UCSD-AML1 (cell line): ENCODE measurements around the gene CFAP77.

Experiments used
- DNase-seq: peaks from one replicate; lab custom pipeline; 2025; ENCODE audit not compliant: unreplicated experiment; lab: John Stamatoyannopoulos, UW

CFAP77 gene

DNA sequence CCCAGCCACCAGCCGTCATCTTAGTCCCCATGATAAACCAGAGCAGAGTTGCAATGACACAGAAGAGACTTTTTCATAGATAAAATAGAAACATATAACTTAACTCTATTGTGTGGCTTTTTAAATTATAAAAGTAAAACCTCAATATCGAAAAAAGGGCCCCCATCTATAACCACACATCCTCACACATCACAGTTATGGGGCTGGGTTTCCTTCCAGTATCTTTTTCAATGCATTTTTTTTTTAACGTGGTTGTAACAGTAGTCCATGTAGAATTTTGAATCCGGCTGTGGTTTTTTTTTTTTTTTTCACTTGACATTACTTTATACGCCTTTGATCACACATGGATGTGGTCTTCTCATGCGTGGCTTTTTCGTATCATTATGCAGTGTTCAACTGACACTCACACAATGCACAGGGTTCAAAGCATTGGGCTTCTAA lies 77.4 kb downstream of the CFAP77 start:
- DNase-seq = no peak

DNA sequence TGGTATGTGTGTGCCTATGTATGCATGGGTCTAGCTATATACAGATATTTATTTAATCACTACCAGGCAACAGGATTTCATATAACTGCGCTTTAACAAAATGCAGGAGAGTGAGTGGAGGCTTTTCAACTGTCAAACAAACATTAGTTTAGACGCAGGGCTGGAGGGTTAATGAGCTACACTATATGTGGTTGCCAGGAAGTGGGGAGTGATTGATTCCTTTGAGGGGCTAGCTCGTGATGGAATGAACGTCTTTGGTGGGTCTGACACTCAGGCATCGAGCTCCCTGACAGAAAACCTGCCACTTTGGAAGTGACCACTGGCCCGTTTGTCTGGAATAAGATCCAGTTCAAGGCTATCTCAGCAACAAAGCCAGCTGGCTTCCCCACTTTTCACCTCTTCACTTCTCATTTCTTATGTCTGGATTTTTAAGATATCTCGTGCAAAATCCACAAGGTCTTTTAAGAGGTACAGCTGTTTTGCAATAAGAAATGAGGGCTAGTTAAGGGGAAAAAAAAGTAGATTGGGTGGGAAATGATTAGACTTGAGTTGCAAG lies 78.0 kb downstream of the CFAP77 start:
- no peak for DNase-seq

DNA sequence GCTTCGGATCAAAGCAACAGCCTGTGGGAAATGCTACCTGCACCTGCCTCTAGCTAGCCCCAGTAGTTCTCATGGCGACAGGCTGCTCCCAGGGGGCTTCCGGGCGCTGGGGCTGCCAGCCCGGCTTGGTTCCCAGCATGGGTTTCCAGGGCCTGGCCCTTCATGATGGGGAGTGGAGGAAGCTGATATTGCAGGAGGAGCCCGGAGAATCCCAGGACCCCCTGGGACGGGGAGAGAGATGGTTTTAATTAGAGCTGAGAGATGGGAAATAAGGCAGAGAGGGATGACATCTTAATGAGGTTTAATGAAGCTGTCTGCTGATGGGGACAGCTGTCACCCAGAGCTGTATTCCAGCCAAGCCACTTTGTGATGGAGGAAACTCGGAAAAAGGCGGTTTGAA lies 78.6 kb downstream of the CFAP77 start:
- DNase-seq = no peak

DNA sequence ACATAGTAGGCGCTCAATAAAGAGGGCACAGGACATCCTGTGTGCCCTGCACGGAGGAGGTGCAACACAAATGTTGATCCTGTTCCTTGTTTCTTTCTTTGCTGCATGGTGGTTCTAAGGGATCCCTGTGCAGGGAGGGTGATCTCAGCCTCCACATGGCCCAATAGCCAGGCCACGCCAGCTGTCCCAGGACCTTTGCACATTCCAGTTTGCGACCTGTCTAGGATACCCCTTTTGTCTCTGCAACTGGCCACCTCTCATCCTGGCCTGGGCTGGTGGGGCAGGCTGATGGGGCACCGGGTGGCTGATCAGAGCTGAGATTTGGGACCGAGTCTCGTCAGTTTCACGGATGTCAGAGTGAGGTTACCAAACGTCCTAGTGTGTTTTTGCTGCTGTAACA lies 79.5 kb downstream of the CFAP77 start:
- no peak for DNase-seq

DNA sequence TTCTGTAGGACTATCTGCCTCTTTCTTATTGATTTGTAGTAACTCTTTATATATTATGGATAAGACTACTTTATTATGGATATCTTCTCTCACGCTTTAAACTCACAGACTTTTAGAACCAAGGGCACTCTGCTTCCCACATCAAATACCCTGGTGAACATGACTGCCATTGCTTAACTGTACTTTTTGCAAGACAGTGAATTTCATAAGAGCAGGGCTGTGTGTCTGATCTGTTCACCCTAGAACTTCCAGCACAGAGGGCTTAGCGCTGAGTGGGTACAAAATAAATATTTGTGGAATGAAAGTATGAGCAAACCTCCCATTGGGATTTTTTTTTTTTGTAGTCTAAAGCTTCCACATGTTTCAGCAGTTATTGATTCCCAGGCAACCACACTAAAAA lies 84.8 kb downstream of the CFAP77 start:
- no peak for DNase-seq

DNA sequence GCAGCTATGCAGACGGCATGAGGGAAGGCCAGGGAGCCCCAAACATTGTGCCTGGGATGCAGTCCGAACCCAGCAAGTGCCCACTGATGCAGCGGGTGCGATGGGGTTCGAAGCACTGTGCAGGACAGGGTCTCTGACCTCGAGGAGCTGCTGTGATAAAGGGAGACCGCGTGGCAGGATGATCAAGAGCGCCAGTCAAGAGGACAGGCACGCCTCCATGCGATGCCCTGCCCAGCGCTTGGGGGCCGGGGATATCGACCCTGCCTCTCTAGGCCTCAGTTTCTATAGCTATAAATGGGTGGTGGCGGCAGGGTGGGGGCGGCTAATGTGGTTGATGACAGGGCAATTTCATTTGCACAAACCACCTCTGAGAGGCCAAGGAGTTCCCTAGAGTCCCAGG lies 87.7 kb downstream of the CFAP77 start:
- no peak for DNase-seq

DNA sequence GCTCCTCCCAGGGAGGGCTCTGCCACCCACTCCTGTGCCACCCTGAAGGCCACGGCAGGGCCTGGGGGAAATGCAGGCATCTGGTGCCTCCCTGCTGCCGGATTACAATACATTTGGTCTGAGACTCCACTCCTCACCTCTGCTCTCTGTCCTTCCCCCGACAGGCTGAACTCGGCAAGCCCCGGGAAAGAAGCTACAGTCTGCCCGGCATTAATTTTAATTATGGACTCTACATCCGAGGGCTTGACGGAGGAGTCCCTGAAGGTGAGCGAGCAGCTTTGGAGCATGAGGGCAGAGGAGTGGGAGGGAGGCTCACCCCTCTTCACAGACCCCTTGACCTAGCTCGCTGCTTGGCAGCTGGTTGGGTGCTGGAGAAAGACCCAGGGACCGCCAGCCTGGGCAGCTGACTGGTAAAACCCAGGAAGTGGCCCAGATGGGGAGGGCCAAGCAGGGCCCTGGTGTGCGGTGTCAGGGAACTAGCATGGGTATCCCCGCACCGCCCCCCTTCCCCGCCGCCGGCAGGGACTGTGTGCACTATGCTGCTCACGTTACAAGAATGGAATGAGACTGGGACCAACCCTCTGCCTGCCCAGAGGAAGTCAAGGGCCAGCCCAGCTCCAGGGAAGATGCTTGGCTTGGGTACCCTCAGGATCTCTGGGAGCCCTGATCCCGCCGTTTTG lies 88.7 kb downstream of the CFAP77 start:
- no peak for DNase-seq

DNA sequence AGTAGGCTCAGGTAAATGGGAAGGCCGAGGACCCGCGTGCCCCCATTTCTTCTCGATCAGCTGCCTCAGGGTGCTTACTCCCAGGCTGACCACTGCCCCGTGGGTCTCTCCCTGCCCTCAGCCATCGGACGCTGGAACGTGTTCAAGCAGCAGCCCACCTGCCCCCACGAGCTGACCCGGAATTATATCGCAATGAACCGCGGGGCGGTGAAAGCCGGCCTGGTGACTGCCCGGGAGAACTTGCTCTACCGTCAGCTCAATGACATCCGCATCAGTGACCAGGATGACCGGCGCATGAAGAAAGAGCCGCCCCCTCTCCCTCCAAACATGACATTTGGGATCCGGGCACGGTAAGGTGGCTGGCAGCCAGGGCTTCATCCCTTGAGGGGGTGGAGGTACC lies 89.2 kb downstream of the CFAP77 start:
- no peak for DNase-seq

DNA sequence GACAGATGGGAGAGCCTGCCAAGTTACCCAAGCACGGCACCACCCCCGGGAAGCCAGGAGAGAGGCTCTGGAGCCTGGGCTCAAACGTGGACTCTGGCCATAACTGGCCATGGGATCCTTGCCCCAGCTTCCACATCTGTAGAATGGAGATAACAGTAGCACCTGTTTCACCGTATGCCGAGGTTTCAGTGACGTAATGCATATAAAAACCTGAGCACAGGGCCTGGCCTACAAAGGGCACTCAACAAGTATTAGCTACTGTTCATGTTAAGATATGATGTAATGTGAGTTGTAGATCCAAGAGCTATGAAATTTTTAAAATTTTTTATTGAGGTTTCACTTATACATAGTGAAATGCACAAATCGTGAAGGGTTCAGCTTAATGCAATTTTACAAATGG lies 90.2 kb downstream of the CFAP77 start:
- DNase-seq = no peak

DNA sequence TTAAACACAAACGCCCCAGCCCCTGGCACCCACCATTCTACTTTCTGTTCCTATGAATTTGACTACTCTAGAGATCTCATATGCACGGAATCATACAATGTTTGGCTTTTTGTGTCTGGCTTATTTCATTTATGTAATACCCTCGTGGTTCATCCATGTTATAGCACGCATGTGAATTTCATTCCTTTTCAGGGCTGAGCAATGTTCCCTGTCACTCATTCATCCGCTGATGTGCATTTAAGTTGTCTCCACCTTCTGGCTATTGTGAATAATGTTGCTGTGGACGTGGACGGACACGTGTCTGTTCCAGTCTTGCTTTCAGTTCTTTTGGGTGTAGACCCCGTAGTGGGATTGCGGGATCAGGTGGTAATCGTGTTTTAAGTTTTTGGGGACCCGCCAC lies 92.5 kb downstream of the CFAP77 start:
- DNase-seq = no peak

DNA sequence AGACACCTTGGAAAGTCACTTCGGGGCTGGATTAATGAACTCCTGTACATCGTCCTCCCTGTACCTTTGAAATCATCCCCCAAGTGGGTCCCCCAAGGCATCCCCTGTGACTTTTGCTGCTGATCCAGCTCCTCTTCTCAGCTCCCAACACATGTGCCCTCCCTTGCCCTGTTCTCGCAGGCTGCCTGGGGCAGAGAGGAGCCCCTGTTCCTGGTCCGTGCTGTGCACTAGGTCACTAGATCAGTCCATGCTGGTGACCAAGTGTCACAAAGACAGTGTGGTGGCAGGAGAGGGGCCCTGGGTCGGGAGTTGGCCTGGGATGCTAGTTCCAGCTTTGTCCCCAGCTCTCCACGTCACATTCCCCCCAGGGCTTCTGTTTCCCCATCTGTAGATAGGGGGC lies 93.1 kb downstream of the CFAP77 start:
- DNase-seq = no peak

DNA sequence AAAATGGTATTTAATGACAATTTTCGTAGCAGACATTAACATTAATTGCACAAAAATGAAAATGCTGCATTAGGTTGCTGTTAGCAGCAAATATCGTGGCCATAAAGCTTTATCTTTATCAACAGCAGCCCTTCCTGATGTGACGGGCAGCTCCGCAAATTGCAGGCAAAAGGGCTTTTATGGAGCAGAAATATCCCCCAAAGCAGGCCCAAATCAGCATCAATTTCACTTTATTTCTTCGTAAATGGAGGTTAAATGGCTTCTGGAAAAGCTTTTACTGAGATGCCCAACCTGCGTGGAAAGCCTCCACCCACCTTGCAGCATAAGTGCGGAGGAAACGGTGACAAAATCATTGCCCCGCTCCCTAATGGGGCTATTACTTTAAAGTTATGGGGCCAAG lies 94.5 kb downstream of the CFAP77 start:
- no peak for DNase-seq

DNA sequence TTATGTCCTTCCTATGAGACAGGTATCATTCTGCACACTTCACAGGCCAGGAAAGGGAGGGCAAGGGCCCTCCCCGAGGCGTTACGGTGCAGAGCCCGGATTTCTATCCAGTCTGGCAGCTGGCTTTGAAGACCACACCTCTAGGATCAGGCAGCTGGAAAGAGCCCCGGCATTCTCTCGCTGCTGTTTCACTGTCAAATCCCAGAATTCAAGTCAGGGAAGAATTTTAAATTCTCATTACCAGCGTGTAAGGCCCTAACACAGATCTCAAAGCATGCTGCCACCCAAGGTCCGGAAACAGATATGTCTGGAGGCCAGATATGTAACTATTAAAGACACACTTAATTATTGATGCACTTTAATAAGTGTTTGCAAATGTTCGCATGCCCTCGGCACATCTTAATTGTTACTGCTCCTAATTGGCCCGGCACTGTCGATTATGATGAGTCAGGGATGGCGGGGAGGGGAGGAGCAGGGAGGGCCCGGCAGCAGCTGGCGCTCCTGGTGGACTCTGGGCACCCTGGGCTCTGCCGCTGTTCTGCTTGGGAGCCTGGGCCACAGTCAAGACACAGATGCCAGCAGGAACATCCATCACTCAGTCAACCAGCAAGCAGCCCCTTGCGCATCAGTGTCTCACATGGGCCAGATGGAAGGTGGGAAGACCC lies 96.1 kb downstream of the CFAP77 start:
- no peak for DNase-seq

DNA sequence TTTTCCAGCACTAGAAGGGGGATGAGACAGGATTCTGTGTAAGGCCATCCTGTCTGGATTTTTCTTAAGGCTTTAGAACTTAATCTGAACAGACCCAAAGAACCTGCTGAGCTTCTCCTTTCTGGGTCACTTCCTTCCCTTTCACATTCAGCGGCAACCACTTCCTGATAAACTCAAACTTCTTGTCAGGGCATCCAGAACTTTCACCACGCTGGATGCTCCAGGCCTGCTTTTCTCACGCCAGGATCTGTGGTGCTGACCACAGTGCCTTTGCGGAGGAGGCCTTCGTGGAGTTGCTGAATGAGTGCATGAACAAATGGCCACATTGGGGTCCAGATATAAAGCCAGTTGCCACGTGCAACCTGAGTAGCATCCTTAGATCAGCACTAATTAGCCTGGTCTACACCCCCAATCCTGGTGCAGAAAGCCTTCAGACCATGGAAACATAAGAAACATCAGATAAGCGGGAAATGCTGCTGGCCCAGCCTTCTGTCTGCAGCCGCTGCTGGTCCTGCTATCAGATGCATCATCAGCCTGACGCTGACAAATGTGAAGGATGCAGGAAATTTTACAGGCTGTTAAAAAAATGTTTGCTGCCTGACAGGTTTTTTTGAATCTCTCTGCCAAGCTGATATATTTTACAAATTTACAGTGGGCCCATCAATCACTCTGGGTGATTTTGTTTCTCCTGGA lies 97.1 kb downstream of the CFAP77 start:
- DNase-seq = peak; percentile 37

DNA sequence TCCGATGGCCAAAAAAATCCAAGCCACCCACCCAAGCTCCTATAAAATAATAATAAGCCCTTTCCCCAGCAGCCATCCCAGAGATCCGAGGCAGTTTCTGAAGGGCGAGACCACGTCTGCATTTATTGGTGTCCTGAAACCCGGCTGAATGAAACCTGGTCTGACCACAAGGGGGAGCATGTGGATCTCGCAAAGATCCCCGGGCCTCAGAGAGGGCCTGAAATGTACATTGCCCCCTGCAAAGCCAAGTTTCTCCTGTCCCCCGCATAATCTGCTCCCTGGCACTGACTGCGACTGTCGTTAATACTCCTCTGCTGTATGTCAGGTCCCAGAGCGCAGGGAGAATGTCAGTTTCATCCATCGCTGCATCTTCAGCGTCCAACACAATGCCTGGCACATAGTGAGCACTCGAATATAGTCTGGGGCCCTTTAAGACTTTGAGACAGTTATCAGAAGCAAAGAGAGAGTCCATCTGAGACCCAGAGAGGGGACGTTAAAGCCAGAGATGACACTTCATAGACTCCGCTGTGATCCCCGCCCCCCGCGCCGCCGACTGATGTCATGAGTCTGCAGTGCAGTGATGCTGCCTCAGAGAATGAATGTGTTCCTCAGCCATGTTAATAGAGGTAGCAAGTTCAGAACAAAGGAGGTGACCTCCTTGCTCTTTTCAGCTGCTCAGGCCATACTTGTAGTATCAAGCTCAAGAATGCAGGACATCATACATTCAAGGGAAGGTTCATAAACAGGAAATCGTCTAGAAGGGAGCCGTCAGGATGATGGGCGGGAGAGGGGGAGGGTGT lies 97.9 kb downstream of the CFAP77 start:
- peak; percentile 62 for DNase-seq

DNA sequence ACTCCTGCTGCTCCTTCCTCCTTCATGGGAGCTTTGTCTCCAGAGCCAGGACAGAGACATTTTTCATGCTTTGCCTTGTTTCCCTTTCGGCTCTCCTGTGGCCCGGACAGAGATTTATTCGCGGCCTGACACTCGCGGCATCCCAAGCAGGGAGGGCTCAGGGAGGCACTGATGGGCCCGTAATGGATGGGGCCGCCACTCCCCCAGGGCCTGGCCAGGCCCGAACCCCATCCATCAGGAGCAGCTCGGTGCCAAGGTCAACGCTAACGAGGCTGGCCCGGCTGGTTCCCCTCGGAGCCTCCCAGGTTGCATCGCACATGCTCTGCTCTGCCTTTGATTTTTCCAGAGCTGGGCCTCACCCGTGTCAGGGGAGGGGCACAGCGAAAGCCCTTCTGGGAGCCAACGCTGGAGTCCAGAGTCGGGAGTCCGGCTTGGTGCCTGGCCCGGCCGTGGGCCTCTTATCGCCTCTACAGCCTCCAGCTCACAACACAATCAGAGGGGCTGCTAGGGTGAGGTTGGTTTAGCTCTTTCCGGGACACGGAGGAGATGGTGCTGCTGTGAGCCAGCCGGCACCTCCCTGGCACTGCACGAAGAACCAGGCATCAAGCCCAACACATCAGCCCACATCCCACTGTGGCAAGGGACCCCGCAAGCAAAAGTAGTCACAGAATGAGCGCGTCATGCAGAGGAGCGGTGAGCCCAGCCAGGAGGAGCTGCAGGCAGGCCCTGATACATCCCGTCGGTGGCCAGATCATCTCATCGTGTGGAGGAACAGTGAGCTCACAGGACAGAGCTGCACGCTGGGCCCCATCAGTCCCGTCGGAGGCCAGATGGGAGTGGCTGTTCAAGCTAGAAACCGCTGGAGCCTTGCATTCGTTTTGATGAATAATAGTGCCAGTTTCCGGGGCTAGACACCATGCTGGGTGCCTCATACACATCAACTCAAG lies 100.2 kb downstream of the CFAP77 start:
- no peak for DNase-seq

DNA sequence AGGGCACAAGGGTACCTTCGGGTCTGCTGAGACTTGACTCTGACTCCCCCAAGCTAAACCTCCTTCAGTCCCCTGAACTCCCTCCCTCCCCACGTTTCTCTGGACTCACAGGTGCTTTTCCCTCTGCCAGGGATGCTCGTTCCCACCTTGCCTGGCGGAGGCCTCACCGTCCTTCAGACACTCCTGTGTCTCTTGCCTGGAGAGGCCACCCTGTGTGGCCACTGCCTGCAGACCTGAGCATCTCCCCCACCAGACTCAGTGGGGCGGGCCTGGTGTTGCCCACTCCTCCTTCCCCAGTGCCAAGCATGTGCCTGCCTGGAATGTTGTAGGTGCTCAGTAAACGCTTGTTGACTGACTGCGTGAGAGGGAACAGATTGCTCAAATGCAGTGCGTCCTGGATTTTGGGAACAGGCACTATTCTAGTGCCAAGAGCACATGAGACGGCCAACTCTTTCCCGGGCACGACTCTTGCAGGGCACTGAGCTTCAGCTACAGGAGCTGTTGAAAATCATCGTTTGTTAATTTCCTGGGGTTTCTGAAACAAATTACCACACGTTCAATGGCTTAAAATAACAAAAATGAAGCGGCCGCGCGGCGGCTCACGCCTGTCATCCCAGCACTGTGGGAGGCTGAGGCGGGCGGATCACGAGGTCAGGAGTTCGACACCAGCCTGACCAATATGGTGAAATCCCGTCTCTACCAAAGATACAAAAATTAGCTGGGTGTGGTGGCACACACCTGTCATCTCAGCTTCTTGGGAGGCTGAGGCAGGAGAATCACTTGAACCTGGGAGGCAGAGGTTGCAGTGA lies 101.4 kb downstream of the CFAP77 start:
- no peak for DNase-seq

DNA sequence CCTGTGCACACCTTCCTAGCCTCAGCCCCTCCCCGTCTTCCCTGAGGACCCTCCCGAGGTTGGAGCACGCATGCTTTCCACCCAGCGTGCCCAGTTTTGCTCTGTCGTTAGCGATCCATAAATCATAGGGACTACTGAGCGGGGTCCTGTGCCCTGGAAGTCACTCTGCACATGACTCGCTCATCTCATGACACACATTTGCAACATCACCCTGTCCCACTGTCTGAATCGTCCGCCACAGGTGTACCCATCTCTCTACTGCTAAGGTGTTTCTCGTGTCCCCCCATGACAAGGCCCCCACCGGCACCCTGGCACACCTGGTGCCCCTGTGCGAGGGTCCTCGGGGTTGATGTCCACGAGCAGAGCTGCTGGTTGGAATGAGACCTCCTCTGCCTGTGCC lies 103.4 kb downstream of the CFAP77 start:
- DNase-seq = no peak

DNA sequence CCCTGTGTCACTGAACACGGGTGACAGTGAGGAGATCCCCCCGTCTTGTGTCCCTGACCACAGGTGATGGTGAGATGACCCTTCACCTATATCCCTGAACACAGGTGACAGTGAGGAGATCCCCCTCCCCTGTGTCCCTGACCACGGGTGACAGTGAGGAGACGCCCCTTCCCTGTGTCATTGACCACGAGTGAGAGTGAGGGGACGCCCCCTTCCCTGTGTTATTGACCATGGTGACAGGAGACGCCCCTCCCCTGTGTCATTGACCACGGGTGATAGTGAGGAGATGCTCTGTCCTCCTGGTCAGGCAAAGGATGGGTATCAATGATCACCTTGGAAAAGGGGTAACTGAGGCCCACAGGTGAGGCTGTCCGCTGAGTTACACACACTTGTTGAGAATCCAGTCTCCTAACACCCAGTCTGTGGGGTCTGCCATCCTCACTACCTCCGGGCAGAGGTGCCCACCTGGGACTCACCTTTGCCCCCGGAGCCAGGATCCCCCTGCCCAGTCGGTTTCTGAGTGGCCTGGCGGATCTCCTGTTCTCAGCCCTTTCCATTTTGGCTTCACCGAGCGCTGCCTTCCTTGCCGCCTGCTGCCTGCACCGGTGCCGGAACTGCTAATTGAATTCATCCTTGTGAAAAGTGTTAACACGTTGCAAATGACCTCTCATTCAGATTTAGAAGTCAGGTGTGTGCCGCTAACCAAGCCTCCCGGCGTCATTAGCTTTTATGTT lies 104.2 kb downstream of the CFAP77 start:
- no peak for DNase-seq
